ENCODE measurements around the gene RPL3. TPM values are rescaled to one million over a fixed set of nuclear protein-coding genes. Genes with fewer than 3 reads are reported as not detected.
A peak's percentile ranks its signal among the peaks of the same experiment; 100 is the strongest.
"Not testable (repeated sequence)": the region's sequence is repeated elsewhere in the genome, so short reads cannot be mapped to it uniquely, and the experiment has no call there.

The RPL3 gene
- total and polyA plus RNA-seq, 3 experiments from 2014 or later: 2,574 to 3,654 (median 2,607) TPM

DNA sequence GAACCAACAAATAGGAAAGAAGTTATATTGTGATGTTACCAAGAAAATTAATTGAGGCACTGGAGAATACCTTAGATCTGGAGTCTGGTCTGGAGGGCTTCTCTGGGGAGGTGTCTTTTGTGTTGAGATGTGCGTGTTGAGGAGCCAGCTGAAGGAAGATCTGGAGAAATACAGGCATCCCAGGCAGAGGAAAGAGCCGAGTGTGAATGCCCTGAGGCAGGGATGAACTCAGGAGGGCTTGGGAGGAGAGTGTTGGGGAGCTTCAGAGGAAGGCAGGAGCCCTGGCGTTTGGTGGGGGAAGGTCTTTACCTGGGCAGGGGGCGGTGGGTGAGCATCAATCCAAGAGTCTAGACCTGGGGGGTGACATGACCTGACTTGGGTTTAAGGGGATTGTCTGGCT, 43.5 kb upstream of the RPL3 start:
- Histone ChIP-seq H3K36me3 (ENCODE audit: insufficient read depth, low read length) (no peaks in the 10 kb centered on the region), H3K27ac (ENCODE audit: low read depth, low read length) (no peak overlapping the region), H3K9me3 (ENCODE audit: low read length) (no peaks in the 10 kb centered on the region), H3K4me3 (ENCODE audit: low read length) (no peak overlapping the region), H3K27me3 (ENCODE audit: insufficient read depth, low read length, poor library complexity, severe bottlenecking) (no peaks in the 10 kb centered on the region), H3K4me1 (ENCODE audit: insufficient read depth, low read length) (no peaks in the 10 kb centered on the region)
- ChIA-PET CTCF (no interaction called here), POLR2A (no interaction called here)
- Mint-ChIP-seq H3K9me3 (no peaks in the 10 kb centered on the region), H3K27me3 (peaks cover 0 to 1% of the 10 kb centered on the region in 2 donors), H3K4me1 (no peaks in the 10 kb centered on the region), H3K27ac (peak overlapping the region in 1 of 8 donors; percentile 23), H3K4me3 (no peak overlapping the region), H3K36me3 (peaks cover 0 to 4% (median 0%) of the 10 kb centered on the region in 3 donors)
- DNase-seq: no peak

DNA sequence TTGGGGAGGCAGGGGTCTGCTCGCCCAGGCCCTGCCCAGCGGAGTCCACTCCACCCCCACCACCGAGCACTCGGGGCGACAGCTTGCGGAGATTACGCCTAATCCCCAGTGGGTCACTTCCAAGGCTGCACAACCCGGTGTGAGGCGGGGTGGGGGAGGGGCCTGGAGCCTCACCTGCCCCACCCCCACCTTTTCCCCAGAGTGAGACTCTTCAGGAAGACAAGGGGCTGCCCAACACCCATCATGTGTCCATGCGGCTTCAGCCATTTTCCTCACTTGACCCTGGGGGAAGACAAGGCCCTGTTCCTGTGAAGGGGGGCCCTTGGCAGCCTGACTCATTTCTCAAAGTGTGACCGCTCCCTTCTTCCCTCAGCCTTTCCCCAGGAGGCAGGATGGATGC, 42.8 kb upstream of the RPL3 start:
- Mint-ChIP-seq H3K36me3 (peaks cover 0 to 4% (median 0%) of the 10 kb centered on the region in 3 donors), H3K27me3 (peaks cover 0 to 1% of the 10 kb centered on the region in 2 donors), H3K4me1 (no peaks in the 10 kb centered on the region), H3K9me3 (no peaks in the 10 kb centered on the region), H3K4me3 (no peak overlapping the region), H3K27ac (no peak overlapping the region)
- H3K4me3 ChIP-seq (ENCODE audit: low read length): no peak overlapping the region
- ChIA-PET CTCF (no interaction called here), POLR2A (no interaction called here)
- H3K27ac ChIP-seq (ENCODE audit: low read depth, low read length): no peak overlapping the region
- no peaks in the 10 kb centered on the region for H3K36me3 ChIP-seq (ENCODE audit: insufficient read depth, low read length)
- H3K9me3 ChIP-seq (ENCODE audit: low read length): no peaks in the 10 kb centered on the region
- H3K4me1 ChIP-seq (ENCODE audit: insufficient read depth, low read length): no peaks in the 10 kb centered on the region
- H3K27me3 ChIP-seq (ENCODE audit: insufficient read depth, low read length, poor library complexity, severe bottlenecking): no peaks in the 10 kb centered on the region
- DNase-seq: no peak

DNA sequence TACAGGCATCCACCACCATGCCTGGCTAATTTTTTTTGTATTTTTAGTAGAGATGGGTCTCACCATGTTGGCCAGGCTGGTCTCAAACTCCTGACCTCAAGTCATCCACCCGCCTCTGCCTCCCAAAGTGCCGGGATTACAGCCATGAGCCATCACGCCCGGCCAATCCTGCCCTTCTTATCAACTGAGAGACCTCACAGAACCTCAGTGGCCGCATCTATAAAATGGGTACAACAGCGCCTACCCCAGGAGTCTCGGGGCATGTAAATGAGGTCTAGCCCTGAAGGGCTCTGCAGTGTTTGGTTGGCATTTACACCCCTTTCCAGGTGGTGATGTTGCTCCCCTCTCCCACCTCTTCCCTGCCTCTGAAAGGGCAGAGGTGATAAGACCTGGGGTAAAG, 42.1 kb upstream of the RPL3 start:
- no peak for DNase-seq
- Mint-ChIP-seq H3K27ac (peak overlapping the region in 1 of 8 donors; percentile 33), H3K36me3 (peaks cover 0 to 4% (median 0%) of the 10 kb centered on the region in 3 donors), H3K27me3 (peaks cover 0 to 1% of the 10 kb centered on the region in 2 donors), H3K9me3 (no peaks in the 10 kb centered on the region), H3K4me3 (no peak overlapping the region), H3K4me1 (no peaks in the 10 kb centered on the region)
- H3K36me3 ChIP-seq (ENCODE audit: insufficient read depth, low read length): no peaks in the 10 kb centered on the region
- no peak overlapping the region for H3K4me3 ChIP-seq (ENCODE audit: low read length)
- ChIA-PET POLR2A (interaction anchor here (0.7 kb wide), 1 partner anchor 8 kb away, joined by 5 read pairs; no protein-coding TSS in a partner anchor), CTCF (no interaction called here)
- no peaks in the 10 kb centered on the region for H3K4me1 ChIP-seq (ENCODE audit: insufficient read depth, low read length)
- no peak overlapping the region for H3K27ac ChIP-seq (ENCODE audit: low read depth, low read length)
- no peaks in the 10 kb centered on the region for H3K9me3 ChIP-seq (ENCODE audit: low read length)
- H3K27me3 ChIP-seq (ENCODE audit: insufficient read depth, low read length, poor library complexity, severe bottlenecking): no peaks in the 10 kb centered on the region

DNA sequence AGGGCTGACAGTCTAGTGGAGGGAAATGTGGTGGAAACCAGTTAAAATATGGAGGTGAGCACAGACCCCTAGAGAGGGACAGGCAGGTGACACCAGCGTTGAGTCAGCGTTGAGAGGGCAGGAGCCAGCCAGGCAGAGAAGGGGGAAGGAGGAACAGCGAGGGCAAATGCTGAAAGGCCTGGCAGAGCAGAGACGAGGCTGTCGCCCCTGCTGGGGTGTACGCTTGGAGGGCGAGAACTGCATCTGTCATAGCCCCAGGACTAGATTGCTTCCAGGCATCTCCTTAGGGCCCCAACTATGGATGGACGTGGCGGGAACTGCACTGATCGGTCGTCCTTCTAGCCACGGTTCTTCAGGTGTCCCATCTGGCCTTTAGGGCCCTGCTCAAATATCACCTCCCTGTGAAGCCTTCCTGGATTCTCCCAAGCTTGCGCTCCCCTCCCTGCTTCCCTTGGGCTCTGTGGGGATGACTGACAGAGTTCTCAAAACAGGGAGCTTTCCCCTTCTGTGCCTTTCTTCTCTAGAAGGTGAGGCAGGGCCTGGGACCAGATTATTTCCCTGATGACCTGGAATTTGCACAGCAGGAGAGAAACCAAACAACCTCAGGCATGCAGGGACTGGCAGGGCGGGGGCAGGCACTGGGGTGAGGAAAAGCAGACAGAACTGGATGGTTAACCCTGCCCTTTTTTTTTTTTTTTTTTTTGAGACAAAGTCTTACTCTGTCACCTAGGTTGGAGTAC, 41.4 kb upstream of the RPL3 start:
- Mint-ChIP-seq H3K27me3 (peaks cover 0 to 3% of the 10 kb centered on the region in 2 donors), H3K27ac (peak overlapping the region in 1 of 8 donors; percentile 22), H3K4me3 (no peak overlapping the region), H3K9me3 (no peaks in the 10 kb centered on the region), H3K4me1 (no peaks in the 10 kb centered on the region), H3K36me3 (peaks cover 0 to 4% (median 0%) of the 10 kb centered on the region in 3 donors)
- ChIA-PET POLR2A (interaction anchor here (0.7 kb wide), 1 partner anchor 8 kb away, joined by 5 read pairs; no protein-coding TSS in a partner anchor), CTCF (interaction anchor here (1.8 kb wide), 1 partner anchor 39 kb away, joined by 4 read pairs; the partner anchor contains the start of gene TAB1)
- no peaks in the 10 kb centered on the region for H3K4me1 ChIP-seq (ENCODE audit: insufficient read depth, low read length)
- no peak overlapping the region for H3K4me3 ChIP-seq (ENCODE audit: low read length)
- no peaks in the 10 kb centered on the region for H3K9me3 ChIP-seq (ENCODE audit: low read length)
- H3K27ac ChIP-seq (ENCODE audit: low read depth, low read length): no peak overlapping the region
- no peak for DNase-seq
- no peaks in the 10 kb centered on the region for H3K36me3 ChIP-seq (ENCODE audit: insufficient read depth, low read length)
- H3K27me3 ChIP-seq (ENCODE audit: insufficient read depth, low read length, poor library complexity, severe bottlenecking): no peaks in the 10 kb centered on the region

DNA sequence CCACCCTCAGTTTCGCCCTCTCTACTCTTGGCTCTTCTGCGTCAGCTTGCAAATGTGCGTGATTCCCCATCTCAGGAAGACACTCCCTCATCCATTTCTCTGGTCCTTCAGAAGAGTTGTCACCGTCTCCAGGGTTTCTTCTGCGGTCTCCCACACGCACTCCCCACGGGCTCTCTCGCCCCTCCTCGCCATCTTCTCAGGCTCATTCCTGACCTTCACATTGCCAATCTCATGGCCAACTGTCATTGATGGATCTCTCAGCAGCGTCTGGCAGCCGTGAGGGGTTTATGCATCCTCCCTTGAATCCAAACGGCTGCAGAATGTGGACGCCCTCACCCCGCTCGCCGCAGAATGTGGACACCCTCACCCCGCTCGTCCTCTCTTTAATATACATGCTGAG, 40.8 kb upstream of the RPL3 start:
- no peak overlapping the region for H3K4me3 Mint-ChIP-seq
- H3K9me3 Mint-ChIP-seq: no peaks in the 10 kb centered on the region
- H3K4me1 Mint-ChIP-seq: no peaks in the 10 kb centered on the region
- peak overlapping the region in 2 of 8 donors; percentile 22 to 91 for H3K27ac Mint-ChIP-seq
- peaks cover 0 to 3% of the 10 kb centered on the region in 2 donors for H3K27me3 Mint-ChIP-seq
- H3K36me3 Mint-ChIP-seq: peaks cover 0 to 4% (median 0%) of the 10 kb centered on the region in 3 donors
- no peaks in the 10 kb centered on the region for H3K27me3 ChIP-seq (ENCODE audit: insufficient read depth, low read length, poor library complexity, severe bottlenecking)
- no peak overlapping the region for H3K4me3 ChIP-seq (ENCODE audit: low read length)
- H3K36me3 ChIP-seq (ENCODE audit: insufficient read depth, low read length): no peaks in the 10 kb centered on the region
- no peak for DNase-seq
- no peaks in the 10 kb centered on the region for H3K4me1 ChIP-seq (ENCODE audit: insufficient read depth, low read length)
- ChIA-PET POLR2A (no interaction called here), CTCF (interaction anchor here (1.8 kb wide), 1 partner anchor 39 kb away, joined by 4 read pairs; the partner anchor contains the start of gene TAB1)
- no peak overlapping the region for H3K27ac ChIP-seq (ENCODE audit: low read depth, low read length)
- H3K9me3 ChIP-seq (ENCODE audit: low read length): no peaks in the 10 kb centered on the region

- POLR2A ChIA-PET: interaction anchor here (0.6 to 0.7 kb wide), 2 partner anchors 144 to 230 kb away, joined by 3 to 4 read pairs; a partner anchor contains a TSS
- H3K27ac Mint-ChIP-seq: no peak overlapping the region
Measured at GRCh38 chr22:39359659-39360195, 40.3 kb upstream of the RPL3 start.

DNA sequence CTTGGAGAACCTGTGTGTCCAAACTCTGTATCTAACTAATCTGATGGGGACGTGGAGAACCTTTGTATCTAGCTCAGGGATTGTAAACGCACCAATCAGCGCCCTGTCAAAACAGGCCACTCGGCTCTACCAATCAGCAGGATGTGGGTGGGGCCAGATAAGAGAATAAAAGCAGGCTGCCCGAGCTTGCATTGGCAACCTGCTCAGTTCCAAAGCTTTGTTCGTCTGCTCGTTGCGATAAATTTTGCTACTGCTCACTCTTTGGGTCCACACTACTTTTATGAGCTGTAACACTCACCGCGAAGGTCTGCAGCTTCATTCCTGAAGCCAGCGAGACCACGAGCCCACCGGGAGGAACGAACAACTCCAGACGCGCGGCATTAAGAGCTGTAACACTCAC, 38.8 kb upstream of the RPL3 start:
- POLR2A ChIA-PET; H3K36me3 ChIP-seq (ENCODE audit: insufficient read depth, low read length); H3K27me3 ChIP-seq (ENCODE audit: insufficient read depth, low read length, poor library complexity, severe bottlenecking); DNase-seq; H3K4me3 ChIP-seq (ENCODE audit: low read length); H3K9me3 Mint-ChIP-seq; H3K4me1 ChIP-seq (ENCODE audit: insufficient read depth, low read length); CTCF ChIA-PET; H3K27ac ChIP-seq (ENCODE audit: low read depth, low read length); H3K4me3 Mint-ChIP-seq; H3K36me3 Mint-ChIP-seq; H3K9me3 ChIP-seq (ENCODE audit: low read length); H3K27me3 Mint-ChIP-seq; H3K4me1 Mint-ChIP-seq; H3K27ac Mint-ChIP-seq: not testable (repeated sequence)

More at GRCh38 chr22:39359659-39360195, 40.3 kb upstream of the RPL3 start:
- Mint-ChIP-seq H3K9me3 (no peaks in the 10 kb centered on the region), H3K4me1 (no peaks in the 10 kb centered on the region), H3K36me3 (peaks cover 0 to 4% (median 0%) of the 10 kb centered on the region in 3 donors), H3K27me3 (peaks cover 0 to 3% of the 10 kb centered on the region in 2 donors), H3K4me3 (no peak overlapping the region)
- H3K9me3 ChIP-seq (ENCODE audit: low read length): no peaks in the 10 kb centered on the region
- H3K4me3 ChIP-seq (ENCODE audit: low read length): no peak overlapping the region
- CTCF ChIA-PET: interaction anchor here (0.8 to 1.8 kb wide), 2 partner anchors 40 to 109 kb away, joined by 3 to 4 read pairs; partner anchors contain the start of gene TAB1
- no peak for DNase-seq
- no peaks in the 10 kb centered on the region for H3K4me1 ChIP-seq (ENCODE audit: insufficient read depth, low read length)
- H3K27ac ChIP-seq (ENCODE audit: low read depth, low read length): no peak overlapping the region
- no peaks in the 10 kb centered on the region for H3K36me3 ChIP-seq (ENCODE audit: insufficient read depth, low read length)
- no peaks in the 10 kb centered on the region for H3K27me3 ChIP-seq (ENCODE audit: insufficient read depth, low read length, poor library complexity, severe bottlenecking)

Measured in CD8-positive, alpha-beta memory T cell (primary cell).